Measurements from ENCODE around the gene FAM83E.

FAM83E gene

DNA sequence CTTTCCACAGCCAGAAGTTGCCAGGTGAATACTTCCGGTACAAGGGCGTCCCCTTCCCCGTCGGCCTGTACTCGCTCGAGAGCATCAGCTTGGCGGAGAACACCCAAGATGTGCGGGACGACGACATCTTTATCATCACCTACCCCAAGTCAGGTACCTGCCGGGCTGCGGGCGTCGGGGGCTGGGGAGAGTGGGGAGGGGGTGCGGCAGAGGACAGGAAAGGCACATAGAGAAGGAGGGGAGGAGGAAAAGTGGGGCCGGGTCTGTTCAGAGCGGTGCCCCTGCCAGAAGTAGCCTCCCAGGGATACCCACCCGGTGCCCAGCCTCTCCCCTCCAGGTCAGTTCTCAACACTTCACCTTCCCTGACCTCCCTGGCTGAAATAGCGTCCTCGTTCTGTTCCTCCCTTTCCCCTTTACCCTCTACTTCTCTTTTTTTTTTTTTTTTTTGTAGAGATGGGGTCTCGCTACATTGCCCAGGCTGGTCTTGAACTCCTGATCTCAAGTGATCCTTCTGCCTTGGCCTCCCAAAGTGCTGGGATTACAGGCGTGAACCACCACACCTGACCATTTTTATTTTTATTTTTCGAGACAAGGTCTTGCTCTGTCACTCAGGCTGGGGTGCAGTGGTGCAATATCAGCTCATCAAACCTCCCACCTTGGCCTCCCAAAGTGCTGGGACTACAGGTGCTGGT lies 38.8 kb downstream of the FAM83E start:
- no peak for DNase-seq (ENCODE audit: low spot score)

DNA sequence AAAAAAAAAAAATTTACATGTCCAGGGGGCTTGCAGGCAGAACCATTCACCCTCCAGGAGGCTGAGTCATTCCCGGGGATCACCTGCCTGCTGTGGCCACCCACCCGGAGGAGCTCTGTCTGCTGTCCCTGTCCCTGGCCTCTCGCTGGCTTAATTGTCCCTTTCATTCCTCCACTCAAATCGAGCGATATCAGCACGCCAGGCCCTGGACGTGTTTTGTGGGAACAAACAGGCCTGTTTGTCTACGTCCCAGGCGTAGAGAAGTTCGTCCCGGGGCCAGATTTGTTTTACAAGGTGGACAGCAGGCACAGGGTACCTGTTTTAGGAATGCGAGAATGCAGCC lies 41.7 kb downstream of the FAM83E start:
- no peak for DNase-seq (ENCODE audit: low spot score)

- no peak for DNase-seq (ENCODE audit: low spot score)
Observed at GRCh38 chr19:48571378-48572162, 43.3 kb downstream of the FAM83E start.

DNA sequence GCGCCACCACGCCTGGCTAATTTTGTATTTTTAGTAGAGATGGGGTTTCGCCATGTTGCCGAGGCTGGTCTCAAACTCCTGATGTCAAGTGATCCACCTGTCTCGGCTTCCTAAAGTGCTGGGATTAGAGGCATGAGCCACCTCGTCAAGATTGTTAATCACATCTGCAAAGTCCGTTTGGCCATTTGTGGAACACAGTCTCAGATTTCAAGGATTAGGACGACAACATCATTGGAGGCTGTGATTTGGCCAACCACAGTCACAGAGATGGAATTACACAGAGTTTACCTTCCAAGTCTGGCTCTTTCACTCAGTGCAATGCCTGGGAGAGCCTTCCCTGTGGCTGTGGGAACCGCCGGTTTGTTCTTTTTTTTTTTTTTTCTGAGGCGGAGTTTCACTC lies 45.1 kb downstream of the FAM83E start:
- no peak for DNase-seq (ENCODE audit: low spot score)

DNA sequence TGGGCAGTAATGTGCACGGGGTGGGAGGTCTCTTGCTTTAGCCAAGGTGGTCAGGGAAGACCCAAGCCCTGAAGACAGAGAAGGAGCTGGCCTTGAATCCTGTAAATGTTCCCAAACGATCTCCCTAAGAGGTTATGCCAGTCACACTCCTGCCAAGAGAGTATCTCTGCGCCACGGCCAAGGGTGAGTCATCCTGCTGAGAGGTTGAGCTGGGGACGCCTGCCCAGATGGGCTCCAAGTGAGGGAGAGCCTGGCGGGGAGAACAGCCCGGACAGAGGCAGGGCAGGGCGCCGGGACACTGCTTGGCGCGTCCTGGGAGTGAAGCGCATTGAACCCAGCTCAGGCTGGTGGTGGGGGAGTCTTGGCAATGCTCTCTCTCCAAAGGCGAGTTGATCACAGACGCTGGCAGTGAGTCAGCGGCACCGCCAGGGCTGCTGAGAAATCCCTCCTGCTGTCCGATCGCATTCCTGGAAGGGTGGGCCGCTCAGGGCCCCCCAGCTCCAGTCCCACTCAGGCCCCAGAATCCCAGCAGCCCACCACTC lies 46.5 kb downstream of the FAM83E start:
- no peak for DNase-seq (ENCODE audit: low spot score)

- no peak for DNase-seq (ENCODE audit: low spot score)
Observed at GRCh38 chr19:48565090-48565489, 49.8 kb downstream of the FAM83E start.
